T47D (cell line): ENCODE data around the gene TIMP4.

Experiments
- DNase-seq, 2 experiments: peaks; one replicate each; pipeline versions ENCODE4 v3.0.0 to v3.0.0-alpha.2; 2011 to 2012; ENCODE audit warnings: low read depth in 1 of 2, low spot score in 1 of 2
- JUND ChIP-seq: IDR thresholded peaks from 2 replicates; pipeline ENCODE4 v1.6.1; 2012; ENCODE audit warnings: low read depth
- in situ Hi-C: cut with HindIII; loops from 2 replicates; pipeline ENCODE4 v1.10.0; 2016; ENCODE audit warnings: low sequenced_read_pairs, low pct_unique_long_range_greater_than_20kb

The TIMP4 gene

DNA sequence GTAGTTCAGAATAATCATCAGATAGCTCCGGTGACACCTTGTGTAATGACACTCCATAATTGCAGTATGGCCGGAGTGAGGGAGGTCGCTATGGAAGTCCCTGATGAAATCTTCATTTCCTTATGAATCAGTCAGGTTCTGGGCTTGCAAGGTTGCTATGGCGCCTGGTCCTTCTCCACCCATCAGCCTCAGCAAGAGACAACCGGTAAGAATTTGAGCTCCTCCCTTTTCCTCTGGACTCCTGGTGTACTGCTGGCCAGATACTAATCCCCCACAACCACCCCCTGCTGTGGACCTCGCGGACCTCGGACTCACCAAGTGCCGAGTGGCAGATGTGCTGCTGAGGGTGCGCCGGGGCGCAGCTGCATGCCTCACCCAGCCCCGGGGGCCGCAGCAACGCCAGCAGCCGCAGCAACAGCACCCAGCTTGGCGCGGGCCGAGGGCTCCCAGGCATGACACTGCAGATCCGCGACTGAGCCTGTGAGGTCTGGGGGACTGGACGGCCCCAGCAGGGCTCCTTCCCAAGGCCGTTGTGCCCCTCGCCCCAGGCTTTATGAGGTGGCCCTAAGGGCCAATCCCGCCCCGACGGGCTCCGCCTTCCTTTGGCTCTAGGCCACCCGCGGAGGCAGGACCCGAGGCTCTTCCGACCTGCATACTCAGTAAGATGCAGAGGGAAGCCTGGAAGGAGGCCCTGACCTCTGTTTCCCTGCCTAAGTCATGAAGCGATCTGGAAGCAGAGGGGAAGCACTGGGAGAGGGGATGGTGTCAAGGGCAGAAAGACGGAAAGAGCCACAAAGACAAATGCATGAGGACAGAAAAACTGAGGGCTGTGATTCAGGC lies at the start of gene TIMP4:
TSS of gene TIMP4 (minus strand) at position 526 of the 840 bp plus-strand sequence. CDS start at position 454, 72 bp downstream.
- in situ Hi-C loops = no loop called here
- no peak for DNase-seq
- TF ChIP-seq JUND = no peak

DNA sequence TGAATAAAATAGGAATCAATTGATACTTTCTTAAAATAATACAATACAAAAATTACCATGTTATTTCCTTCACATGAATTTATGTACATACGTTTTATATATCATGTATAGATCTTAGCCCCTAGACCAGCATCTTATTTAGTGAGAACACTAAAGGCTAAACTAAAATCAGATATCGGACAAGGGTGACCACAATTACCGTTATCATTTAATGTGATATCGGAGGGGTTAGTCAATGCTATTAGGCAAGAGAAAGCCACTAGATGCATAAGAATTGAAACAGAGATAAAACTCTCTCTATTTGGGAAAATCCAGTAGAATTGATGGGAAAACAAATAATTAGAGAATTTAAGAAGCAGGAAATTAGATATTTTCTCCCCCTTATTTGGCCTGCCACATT lies 46.5 kb upstream of the TIMP4 start:
- in situ Hi-C loops = no loop called here
- TF ChIP-seq JUND = no peak
- no peak for DNase-seq

DNA sequence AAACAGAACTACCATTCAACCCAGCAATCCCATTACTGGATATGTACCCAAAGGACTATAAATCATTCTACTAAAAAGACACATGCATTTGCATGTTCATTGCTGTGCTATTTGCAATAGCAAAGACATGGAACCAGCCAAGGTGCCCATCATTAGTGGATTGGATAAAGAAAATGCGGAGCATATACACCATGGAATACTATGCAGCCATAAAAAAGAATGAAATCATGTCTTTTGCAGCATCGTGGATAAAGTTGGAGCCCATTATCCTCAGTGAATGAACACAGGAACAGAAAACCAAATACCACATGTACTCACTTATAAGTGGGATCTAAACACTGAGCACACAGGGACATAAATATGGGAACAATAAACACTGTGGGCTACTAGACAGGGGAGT lies 43.1 kb upstream of the TIMP4 start:
- DNase-seq = no peak
- in situ Hi-C loops = no loop called here
- TF ChIP-seq JUND = no peak

DNA sequence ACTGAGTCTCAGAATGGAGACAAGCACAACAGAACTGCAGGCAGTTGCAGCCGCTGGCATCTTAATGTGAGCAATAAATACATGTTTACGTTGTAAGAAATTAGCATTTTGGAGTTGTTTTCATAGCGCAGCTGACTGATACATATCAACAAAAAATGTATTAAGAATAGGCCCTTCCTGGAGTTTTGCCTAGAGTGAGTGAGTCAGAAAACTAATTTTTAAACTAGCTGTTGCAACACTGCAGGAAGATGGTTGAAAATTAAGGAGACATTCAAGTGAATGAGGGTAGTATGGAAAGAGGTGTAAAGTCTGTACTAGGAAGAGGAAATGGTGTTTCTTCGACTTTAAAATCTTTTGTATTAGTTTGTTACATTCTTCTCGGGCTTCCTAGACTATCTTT lies 39.6 kb upstream of the TIMP4 start:
- DNase-seq = no peak
- no peak for TF ChIP-seq JUND
- in situ Hi-C loops = no loop called here

DNA sequence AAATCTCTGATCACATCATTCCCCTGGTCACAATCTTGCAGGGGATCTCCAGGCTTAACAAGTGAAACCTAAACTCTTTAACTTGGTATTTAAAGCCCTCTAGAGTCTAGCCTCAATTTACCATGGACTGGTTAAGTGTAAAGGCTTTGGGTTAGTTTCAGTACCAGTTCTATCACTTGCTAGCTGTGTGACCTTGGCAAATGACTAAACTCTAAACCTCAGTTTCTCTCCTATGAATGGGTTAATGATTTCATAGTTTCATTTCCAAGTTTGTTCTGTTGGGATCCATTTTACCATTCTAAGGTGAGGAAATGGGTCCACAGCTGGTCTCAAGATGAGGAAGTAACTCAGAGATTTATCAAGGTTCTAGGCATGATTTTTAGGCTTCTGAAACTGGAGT lies 38.8 kb upstream of the TIMP4 start:
- in situ Hi-C loops = no loop called here

DNA sequence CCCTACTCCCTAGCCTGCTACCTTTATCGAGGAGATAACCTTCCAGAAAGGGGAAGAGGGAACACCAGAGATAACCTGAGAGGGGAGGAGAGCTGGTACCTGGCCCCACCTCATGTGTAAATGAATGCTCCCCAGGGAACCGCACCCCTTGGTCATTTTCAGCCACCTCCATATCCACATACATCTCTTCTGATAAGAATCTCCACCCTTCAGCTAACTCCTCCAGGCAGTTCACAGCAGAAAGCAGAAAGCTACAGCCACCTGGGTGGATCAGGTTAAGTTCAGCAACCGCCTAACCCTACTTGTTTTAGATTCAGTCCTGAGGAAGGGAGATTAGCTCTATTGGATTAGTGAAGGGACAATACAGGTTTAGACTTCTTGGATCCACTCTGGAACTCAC lies 38.0 kb upstream of the TIMP4 start:
- DNase-seq = no peak
- in situ Hi-C loops = no loop called here
- TF ChIP-seq JUND = no peak

More for the DNA sequence above, 38.8 kb upstream of the TIMP4 start:
- TF ChIP-seq JUND = no peak
- no peak for DNase-seq

DNA sequence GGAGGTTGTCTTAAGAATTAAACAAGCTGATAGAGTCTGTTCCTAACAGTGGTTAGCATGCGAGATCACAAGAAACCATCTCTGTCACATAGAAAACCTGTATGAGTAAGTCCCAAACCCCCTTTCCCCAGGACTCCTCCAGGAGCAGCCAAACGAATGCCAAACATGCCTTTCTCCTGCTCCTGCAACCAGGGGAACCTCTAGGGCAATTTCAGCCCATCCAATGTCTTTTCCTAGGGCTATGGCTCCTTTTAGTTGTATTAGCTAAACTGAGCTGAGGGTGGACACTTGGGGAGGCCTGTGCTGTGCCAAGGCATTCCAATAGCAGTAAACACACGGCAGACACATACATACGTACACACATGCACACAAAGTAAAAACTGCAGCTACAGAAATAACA lies 36.5 kb upstream of the TIMP4 start:
- TF ChIP-seq JUND = no peak
- in situ Hi-C loops = no loop called here
- no peak for DNase-seq

DNA sequence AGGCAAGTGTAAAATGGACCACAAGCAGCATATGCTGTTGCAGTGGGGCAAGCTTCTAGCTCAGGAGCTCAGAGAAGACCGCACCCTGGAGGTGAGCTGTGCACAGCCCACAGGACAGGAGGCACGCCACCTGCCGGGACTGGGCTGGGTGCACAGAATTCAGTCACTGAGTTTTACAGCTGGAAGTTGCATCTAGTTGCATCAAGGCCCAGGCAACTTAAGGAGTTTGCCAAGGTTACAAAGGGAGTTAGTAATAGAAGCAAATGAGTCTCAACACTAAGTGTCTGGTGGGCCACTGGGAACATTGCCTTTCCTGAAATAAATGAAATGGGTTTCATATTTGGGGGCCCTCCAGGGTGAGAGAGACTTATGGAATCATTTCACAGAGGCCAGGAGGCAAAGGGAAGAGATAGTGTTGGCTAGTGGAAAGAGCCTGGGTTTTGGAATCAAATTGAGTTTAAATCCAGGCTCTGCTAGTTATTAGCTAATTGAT lies 36.0 kb upstream of the TIMP4 start:
- in situ Hi-C loops = no loop called here
- no peak for TF ChIP-seq JUND
- peak in 1 of 2 experiments; percentile 67 for DNase-seq

DNA sequence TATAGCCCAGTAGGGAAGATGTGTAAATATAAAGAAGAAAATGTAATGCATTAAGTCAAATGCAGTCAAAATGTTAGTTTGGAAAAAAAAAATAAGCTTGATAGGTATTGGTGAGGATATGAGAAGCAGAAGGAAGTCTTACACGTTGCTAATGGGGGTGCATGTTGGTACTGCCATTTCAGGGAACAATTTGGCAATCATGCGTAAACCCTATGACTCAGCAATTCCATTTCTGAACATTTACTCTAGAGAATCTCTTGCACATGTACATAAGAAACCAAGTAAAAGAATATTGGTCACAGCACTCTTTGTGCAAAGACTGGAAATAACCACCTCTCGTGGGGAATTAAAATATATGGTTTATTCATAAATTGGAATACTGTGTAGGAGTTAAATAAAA lies 35.5 kb upstream of the TIMP4 start:
- in situ Hi-C loops = no loop called here
- TF ChIP-seq JUND = no peak
- DNase-seq = no peak

DNA sequence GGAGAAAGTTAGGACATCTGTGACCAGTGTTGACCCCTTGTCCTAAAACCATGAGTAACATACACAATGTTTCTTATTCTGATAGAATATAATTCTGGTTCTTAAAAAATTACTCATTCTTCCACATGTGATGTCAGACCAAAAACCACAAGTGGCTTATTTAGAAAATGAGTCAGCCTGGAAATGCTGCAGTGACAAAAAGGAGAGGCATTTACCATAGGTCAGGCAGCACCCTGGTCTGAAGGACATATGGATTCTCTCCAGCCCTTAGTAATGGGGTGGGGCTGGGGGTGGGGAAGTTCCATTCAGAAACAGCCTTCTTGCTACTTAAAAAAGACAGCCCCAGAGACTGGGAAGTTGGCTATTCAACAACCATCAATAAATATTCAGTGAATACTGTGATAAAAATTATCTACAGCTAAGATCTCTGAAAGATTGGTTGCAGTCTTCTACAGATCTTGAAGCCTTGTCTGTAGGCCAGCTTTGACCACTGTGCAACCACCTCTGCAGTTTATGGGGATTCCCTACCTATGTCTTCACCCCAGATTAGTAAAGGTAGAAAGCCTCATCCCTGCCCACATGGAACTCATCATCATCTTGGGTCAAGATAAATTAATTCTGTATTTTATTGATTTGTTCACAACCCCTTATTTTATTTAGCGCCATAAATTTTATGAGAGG lies 34.9 kb upstream of the TIMP4 start:
- TF ChIP-seq JUND = no peak
- in situ Hi-C loops = no loop called here
- no peak for DNase-seq

DNA sequence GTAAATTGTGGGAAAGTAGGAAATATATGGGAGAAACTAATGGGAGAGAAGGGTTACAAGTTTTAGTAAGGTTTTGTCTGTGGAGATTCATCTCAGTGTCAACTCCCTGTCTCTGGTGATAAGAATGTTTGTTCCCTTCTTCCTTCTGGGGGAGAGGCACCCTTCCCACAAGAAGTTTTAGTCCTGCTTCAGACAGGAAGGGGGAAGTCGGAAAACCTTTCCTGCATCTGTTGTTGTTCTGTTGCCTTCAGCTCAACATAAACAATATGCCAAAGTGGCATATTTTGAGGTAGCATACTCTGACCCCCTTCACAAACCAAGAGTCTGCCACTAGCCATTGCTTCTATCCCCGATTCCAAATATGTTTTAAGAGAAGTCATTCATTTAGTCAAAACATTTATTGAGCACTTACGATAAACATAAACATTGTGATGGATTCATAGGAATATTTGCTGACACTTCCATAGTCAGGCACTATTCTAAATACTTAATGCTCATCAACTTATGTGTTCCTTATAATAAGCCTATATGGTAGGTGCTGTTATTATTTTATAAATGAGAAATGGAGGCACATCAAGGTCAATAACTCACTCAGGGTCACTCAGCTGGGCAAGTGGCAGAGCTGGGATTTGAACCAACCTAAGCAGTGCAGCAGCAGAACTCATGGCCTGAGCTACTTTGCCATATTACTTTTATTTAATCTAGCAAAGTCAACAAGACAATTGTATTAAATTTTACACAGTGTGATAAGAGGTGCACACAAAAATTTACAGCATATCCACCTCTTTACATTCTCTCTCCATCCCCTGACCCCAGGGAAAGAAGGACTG lies 34.2 kb upstream of the TIMP4 start:
- TF ChIP-seq JUND = no peak
- in situ Hi-C loops = no loop called here
- no peak for DNase-seq

DNA sequence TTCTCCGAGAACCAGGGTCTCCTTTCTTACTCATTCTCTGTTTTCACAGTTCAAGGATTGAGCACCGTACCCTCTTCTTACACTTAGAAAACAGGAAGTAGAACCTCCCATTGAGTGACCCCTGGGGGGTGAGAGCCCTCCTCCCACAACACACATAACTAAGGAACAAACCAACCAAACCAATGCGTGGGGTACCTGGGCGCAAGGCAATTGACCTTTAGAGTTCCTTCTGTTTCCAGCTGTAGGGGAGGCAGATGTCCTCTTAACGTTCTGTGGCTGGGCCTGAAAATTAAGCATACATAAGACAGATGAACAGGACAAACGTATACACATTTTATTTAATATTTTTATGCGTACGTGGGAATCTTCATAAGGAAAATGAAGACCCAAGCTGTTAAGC lies 33.5 kb upstream of the TIMP4 start:
- DNase-seq = no peak

More for the DNA sequence above, 33.5 kb upstream of the TIMP4 start:
- no peak for TF ChIP-seq JUND
- in situ Hi-C loops = no loop called here
